Suppressor macrophage (primary cell): Measurements from ENCODE around the gene TRIM37.
A peak's percentile ranks its signal among the peaks of the same experiment; 100 is the strongest.
"Not testable (repeated sequence)": the region's sequence is repeated elsewhere in the genome, so short reads cannot be mapped to it uniquely, and the experiment has no call there.

ENCODE experiments used
- DNase-seq, 4 experiments: peaks; one replicate each; pipeline ENCODE4 v3.0.0-alpha.2; 2020 to 2022
- total RNA-seq, 17 experiments: gene quantifications; one replicate each; lab custom pipeline; 2026; ENCODE audit warnings: mixed read lengths in 6 of 17, inconsistent platforms in 3 of 17; lab: John Stamatoyannopoulos, UW

The TRIM37 gene, protein sequence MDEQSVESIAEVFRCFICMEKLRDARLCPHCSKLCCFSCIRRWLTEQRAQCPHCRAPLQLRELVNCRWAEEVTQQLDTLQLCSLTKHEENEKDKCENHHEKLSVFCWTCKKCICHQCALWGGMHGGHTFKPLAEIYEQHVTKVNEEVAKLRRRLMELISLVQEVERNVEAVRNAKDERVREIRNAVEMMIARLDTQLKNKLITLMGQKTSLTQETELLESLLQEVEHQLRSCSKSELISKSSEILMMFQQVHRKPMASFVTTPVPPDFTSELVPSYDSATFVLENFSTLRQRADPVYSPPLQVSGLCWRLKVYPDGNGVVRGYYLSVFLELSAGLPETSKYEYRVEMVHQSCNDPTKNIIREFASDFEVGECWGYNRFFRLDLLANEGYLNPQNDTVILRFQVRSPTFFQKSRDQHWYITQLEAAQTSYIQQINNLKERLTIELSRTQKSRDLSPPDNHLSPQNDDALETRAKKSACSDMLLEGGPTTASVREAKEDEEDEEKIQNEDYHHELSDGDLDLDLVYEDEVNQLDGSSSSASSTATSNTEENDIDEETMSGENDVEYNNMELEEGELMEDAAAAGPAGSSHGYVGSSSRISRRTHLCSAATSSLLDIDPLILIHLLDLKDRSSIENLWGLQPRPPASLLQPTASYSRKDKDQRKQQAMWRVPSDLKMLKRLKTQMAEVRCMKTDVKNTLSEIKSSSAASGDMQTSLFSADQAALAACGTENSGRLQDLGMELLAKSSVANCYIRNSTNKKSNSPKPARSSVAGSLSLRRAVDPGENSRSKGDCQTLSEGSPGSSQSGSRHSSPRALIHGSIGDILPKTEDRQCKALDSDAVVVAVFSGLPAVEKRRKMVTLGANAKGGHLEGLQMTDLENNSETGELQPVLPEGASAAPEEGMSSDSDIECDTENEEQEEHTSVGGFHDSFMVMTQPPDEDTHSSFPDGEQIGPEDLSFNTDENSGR
- total RNA-seq = 7.8 to 48.9 (median 32.0) reads per million in 17 experiments

DNA sequence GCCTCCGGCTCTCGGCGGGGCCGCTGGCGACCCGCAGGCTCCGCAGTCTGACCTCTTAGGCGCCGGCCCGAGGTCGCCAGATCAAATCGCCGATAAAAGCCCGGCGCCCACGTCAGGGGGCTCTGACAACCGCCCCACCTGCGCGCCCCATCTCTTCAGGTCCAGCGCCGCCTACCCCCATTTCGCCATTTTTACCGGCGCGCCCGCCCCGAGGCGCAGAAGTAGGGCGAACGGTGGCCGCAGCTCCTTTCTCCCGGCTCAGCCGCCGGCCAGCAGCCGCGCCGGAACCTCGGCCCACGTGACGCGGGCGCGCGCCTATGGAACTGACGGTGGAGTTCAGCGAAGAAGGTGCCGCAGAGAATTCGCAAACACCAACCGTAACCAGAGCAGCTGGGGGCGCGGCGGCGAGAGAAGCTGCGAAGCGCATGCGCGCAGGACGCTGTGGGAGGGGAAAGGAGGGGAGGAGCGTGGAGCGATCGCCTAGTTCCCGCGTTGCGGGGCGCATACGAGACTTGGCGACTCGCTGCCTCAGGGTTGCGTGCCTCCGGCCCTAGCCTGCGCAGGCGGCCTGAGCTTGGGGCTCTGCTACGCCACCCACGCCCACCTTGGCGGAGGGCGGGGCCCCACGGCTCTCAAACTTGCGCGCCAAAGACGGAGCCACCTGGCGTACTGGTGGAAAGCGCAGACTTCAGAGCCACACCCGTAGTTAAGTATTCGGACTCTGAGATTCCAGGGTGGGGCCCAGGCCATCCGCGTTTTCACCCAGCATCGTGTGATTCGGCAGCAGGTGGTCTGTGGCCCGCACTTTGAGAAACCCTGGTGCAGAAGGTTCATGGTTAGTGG lies at the start of gene TRIM37:
TRIM37 (minus strand) TSS at position 418 of the 843 bp plus-strand sequence. CDS start 419 bp downstream, outside the sequence.
- peak; percentile 99 to 100 (median 100) for DNase-seq

DNA sequence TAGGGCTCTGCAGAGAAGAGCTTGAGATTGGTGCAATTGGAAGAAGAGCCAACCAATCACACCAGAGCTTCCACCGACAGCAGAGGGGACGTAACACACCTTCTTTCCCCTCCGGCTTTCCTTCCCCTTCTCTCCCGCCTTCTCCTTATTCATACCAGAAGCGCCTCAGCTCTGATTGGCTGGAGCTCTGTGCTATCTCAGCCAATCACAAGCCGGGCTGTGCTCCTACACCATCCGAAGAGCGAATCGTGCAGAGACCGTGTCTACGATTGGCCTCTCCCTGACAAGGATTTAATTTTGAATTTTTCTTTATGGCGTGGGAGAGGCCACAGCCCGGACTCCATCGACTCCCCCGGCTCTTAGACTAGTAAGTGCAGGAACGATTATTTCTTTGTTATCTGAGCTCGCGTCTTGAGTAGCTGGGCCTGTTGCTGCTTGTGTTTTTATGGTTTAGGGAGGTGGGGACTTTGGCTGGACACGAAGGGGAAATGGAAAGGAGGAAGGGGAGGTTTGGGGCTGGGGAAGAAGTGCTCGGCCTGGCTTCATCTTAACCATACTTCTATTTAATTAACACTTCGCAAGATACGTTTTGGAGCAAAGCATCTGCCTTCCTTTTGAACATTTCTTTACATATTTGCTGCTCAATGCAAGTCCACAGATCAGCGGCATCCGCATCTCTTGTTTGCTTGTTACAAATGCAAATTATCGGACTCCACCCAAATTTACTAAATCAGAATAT lies 48.9 kb upstream of the TRIM37 start, which contains the start of gene PRR11:
PRR11 (plus strand) TSS at position 308 of the 739 bp plus-strand sequence. CDS start 14,007 bp downstream, outside the sequence.
- peak; percentile 97 to 100 (median 98) for DNase-seq

DNA sequence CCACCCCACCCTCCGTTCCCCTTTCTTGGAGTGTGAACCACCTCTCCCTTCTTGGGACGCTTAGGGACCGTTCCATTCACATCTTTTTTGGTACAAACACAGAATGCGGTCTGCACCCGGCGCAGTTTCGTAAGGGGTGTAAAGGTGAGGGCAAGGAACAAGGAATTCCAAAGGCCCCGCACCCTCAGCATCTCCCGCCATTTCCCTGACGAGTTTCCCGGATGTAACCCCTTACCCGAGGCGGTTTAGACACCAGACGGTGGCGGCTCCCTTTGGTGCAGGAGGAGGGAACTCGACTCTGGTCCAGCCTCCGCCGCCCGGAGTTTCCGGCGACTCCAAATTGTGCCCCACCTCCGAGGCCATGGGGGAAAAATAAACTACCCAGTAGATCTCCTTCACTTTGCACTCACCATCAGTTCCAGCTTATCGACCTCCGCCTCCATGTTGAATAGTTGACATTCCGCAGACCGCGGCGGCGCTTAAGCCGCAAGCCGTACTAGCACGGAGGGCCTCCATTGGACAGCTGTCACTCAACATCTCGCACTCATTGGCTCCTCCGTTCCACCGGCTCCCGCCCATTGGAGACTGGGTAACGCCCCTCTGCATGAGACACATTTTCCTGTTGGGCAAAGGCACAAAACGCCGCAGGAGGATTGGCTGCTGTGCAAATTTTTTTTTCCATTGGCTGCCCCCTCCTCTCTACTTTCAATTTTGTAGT lies 48.2 kb upstream of the TRIM37 start, which contains the start of gene SKA2:
SKA2 (minus strand) TSS at position 466 of the 718 bp plus-strand sequence; CDS start at position 443, 23 bp downstream.
- DNase-seq = peak in 3 of 4 experiments; percentile 97 to 99 (median 98)

DNA sequence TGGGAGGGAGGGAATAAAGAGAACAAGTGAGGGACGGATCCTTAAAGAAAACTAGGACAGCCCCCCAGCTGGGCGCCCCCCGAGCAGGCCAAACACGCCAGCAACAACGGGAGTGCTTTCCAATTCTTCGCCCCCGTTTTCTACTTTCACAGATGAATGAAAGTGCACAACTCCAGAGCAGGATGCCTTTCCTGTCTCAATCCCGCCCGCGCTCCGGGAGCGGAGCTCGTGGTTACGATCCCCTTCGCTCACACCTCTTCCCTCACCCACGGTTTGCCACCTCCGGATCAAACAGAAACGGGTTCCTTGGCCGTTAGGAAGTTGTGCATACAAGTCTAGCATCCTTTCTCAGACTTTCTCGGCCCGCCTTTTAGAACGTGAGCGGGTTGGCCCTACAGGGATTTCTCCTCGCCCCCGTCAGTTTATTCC lies 47.6 kb upstream of the TRIM37 start:
- peak; percentile 41 to 60 (median 48) for DNase-seq

DNA sequence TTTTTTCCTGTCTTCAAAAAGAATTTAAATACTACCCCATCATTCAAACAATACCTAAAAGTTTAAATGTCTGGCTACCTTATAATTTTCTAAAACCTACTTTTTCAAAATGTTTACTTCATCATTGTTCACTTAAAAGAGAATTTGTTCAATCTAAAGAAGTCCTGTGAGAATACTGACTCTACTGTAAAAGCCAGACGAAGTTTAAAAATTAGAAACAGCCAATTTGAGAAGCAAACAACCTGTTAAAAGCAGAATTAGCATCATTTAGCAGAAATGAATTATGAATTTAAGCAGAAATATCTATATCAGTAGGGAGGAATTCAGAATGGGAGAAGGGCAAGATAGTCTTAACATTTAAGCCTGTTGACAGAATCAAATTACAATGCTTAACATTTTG lies 46.2 kb upstream of the TRIM37 start:
- DNase-seq = no peak

DNA sequence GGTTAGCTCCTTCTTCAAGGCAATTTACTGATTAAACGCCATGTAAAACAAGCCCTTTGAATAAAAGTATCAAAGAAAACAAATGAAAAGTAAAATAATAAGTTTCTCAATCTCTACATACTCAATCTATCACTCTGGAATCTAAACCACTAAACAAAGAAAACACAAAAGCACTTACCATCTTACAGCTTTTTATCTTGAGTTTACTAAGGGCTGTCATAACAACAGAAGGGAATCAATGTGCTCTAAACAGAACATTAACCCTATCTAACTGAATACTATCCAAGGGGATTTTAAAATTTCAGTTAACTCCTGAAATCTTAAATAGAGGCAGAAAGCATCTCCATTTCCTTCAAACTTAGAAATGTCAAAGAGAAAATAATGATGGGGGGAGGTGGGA lies 44.9 kb upstream of the TRIM37 start:
- no peak for DNase-seq

DNA sequence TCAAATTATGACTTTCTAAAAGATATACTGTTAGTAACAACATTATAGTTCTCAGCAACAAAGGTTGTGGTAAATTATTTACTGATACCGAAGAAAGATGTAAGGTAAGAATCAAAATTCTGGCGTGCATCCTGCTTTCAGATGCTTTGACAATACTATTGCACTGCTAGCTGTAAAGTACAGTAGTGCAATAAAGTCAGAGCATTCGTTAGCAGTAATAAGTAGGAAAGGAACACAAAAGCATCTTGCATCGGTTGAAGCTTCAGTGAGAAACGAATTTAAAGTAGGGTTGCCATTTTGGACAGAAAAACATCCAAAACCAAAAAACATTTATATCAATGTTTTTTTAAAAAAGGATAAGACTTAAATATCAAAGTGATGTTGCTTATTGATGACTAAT lies 44.3 kb upstream of the TRIM37 start:
- no peak for DNase-seq

DNA sequence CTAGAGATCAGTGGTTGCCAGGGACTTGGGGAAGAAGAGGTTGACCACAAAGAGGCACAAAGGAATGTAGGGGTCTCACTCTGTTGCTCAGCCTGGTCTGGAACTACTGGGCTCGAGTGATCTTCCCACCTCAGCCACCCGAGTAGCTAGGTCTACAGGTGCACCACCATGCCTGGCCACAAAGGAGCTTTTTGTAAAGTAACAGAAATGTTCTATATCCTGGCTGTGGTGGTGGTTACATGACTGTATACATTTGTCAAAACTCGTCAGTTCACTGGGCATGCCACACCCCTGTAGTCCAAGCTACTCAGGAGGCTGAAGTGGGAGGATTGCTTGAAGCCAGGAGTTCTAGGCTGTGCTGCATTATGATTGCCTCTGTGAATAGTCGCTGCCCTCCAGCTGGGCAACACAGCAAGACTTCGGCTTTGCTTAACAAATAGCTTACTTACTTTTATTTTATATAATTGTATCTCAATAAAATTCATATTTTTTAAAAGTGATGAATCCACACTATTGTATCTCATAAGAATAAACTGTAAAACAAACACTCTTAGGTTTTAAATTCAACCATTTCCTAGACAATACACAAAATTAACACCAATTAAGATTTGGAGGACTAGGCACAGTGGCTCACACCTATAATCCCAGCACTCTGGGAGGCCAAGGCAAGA lies 43.3 kb upstream of the TRIM37 start:
- no peak for DNase-seq

DNA sequence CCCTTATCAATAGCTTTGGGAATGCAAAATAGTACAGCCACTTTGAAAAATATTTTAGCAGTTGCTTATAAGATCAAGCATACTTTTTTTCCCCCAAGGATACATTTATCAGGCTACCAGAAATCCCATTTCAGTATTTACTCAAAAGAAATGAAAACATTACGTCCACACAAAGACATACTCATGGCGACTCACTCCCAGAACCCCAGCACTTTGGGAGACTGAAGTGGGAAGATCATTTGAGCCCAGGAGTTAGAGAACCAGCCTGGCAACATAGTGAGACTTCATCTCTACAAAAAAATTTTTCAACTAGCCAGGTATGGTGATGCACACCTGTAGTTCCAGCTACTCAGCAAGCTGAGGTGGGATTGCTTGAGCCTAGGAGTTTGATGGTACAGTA lies 42.4 kb upstream of the TRIM37 start:
- DNase-seq = no peak

DNA sequence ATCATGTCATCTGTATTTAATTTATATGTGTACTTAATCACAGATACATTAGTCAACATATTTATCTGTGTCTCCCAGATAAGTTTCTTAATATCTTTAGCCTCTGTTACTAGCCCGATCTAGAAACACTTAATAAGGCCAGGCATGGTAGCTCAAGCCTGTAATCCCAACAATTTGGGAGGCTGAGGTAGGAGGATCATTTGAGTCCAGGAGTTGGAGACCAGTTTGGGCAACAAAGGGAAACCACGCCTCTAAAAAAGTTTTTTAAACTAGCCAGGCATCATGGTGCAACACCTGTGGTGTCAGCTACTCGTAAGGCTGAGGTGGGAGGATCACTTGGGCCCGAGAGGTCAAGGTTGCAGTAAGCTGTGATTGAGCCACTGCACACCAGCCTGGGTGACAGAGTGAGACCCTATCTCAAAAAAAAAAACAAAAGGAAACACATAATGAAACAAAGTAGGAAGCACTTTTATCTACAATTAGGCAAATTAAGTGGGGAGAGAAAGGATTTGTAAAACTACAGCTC lies 39.0 kb upstream of the TRIM37 start:
- no peak for DNase-seq

DNA sequence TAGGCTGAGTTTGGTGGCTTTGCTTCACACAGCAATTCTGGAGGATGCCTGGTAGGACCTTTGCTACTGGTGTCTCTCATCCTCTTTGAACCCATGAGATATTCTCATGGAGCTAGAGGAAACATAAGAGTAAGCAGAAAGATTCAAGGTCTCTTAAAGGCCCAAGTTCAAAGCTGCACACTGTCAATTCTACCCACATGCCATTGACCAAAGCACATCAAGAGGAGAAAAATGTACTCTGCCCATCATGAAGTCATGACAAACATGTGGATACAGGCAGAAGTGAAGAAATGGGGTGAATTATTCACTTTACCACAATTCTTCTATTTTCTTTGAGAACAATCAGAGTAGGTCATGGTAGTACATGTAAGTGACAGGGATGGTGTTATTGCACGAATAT lies 35.2 kb upstream of the TRIM37 start:
- no peak for DNase-seq

DNA sequence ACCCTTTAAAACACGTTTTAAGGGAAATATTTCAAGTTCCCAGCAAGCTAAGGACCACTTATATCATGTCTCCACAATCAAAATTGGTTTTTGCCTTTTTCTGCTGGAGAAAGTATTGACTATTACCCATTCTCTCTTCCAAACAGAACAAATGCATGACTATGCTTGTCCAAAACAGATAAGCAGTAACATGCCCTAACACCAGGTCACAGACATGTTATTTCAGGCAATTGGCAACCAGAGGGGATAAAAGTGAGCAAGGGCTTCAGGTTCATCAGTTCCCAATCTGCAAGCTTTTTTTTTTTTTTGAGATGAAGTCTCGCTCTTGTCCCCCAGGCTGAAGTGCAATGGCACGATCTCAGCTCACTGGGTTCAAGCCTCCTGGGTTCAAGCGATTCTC lies 33.3 kb upstream of the TRIM37 start:
- DNase-seq = no peak

DNA sequence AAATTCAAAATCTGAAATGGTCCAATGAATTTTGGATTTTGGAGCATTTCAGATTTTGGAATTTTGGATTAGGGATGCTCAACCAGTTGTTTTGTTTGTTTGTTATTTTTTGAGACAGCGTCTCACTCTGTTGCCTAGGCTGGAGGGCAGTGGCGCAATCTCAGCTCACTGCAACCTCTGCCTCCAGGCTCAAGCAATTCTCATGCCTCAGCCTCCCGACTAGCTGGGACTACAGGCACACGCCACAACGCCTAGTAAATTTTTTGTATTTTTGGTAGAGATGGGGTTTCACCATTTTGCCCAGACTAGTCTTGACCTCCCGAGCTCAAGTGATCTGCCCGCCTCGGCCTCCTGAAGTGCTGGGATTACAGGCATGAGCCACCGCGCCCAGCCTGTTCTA lies 31.7 kb upstream of the TRIM37 start:
- not testable (repeated sequence) for DNase-seq

DNA sequence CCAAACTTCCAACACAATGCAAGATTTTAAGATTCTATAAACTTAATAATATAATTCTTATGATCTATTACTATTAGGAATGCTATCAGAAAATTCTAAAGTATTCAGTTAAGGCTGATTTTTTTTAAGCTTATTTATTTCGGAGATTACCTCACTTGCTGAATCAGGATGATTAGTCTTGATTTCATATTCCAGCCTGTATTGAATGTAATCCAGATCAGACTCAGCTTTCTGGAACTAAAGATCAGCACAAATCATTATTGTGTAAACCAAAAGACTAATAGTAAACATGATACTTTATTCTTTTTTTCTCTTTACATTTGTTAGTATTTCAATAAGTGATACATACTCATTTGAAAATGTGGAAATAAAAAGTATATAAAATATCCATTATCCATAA lies 24.5 kb upstream of the TRIM37 start:
- no peak for DNase-seq

DNA sequence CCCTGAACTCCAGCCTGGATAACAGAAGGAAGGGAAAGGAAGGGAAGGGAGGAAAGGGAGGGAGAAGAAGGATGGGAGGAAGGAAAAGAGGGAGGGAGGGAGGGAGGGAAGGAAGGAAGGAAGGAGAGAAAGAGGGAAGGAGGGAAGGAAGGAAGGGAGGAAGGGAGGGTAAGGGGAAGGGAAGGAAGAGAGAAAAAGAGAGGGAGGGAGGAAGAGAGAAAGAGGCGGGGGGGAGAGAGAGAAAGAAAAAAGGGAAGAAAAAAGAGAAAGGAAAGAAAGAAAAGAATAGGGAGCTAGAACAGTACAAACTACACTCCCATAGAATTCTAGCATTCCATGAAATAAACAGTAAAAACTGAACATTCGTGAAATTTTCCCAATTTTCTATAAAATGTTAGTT lies 23.1 kb upstream of the TRIM37 start:
- DNase-seq = no peak

DNA sequence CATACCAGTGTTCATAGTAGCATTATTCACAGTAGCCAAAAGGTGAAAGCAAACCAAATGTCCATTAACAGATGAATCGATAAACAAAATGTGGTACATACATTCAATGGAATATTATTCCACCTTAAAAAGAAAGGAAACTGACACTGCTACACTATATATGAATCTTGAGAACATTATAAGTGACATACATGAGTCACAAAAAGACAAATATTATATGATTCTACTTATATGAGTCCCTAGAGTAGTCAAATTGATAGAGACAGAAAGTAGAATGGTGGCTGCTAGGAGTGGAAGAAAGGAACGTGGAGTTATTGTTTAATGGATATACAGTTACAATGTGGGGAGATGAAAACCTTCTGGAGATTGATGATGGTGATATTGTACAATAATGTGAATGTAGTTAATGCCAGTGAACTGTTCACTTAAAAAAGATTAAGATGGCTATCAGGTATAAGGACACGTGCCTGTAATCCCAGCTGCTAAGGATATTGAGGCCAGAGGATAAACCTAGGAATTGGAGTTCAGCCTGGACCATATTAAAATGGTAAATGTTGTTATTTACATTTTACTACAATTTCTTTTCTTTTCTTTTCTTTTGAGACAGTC lies 20.2 kb upstream of the TRIM37 start:
- DNase-seq = no peak

DNA sequence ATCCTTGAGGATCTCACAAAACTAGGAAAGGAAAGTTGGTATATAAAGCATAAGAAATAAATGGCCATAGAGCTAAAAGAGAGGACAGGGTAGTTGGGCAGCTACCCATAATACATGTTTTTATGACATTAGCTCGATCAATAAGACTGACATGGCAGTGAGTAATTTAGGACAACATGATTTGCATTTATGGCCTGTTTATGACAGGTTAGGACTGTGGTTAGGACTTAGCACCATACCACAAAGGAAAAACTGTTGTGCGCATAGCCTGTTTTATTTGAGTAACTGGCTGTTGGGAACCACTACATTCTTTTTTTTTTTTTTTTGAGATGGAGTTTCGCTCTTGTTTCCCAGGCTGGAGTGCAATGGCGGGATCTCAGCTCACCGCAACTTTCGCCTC lies 18.0 kb upstream of the TRIM37 start:
- no peak for DNase-seq

DNA sequence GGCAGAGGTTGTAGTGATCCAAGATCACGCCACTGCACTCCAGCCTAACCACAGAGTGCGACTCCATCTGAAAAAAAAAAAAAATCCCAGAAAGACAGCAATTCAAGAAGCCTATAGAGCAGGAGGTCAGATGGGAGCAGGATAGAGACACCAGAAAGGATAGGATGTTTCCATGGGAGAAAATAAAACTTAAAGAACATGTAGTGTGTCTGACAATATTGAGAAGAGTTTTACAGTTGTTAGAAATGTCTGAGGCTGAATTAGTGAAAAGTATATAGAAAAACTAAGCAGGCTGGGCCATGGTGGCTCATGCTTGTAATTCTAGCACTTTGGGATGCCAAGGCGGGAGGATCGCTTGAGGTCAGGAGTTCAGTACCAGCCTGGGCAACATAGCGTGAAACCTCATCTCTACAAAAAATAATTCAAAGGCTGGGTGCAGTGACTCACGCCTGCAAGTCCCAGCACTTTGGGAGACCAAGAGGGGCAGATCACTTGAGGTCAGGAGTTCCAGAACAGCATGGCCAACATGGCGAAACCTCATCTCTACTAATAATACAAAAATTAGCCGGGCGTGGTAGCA lies 15.3 kb upstream of the TRIM37 start:
- no peak for DNase-seq

DNA sequence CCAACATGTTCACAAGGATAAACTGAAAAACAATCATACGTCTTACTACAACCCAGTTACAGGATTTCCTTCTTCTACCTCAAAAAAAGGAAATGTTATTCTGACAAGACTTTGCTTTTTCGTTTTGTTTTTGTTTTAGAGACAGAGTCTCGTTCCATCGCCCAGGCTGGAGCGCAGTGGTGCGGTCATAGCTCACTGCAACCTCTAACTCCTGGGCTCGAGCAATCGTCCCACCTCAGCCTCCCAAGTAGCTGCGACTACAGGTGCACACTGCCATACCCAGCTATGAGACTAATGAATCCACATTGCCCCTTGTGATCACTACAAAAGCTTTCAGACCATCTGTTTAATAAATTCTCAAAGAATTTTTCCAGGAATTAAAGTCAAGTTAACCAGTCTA lies 8.8 kb upstream of the TRIM37 start:
- no peak for DNase-seq
